HepG2 (cell line): Measurements from ENCODE around the gene PHACTR1. TPM values are rescaled to one million over a fixed set of nuclear protein-coding genes. Genes with fewer than 3 reads are reported as not detected.

Experiments used
- ATAC-seq: fragments of 200-7000 bp; cut with Tn5 transposase; 3 replicates; pipeline ENCODE4 v1.9.1; 2020; ENCODE audit warnings: mild to moderate bottlenecking, moderate library complexity
- BruUV-seq: library from RNA; stranded (reverse); fragments of 400-500 nt; replicated peaks from 2 replicates; lab custom pipeline; 2021; lab: Mats Ljungman, UMichigan
- CTCF ChIA-PET: fragments of 300-600 bp; formaldehyde crosslinking; extraction: SDS; loops from one replicate; lab custom pipeline; 2021; ENCODE audit warnings: low total read pairs, inconsistent platforms, low intra/inter-chr PET ratio; lab: Yijun Ruan, JAX
- POLR2A ChIA-PET: fragments of 350-600 bp; sonication (Branson Sonifier 250); formaldehyde crosslinking; loops from one replicate; lab custom pipeline; 2020; ENCODE audit warnings: antibody characterized with exemption, inconsistent platforms; lab: Yijun Ruan, JAX
- DNase-seq: peaks from one replicate; pipeline ENCODE4 v3.0.0-alpha.2; 2015; ENCODE audit warnings: low spot score
- FAIRE-seq: peaks from 3 replicates; lab custom pipeline; 2011; peaks lifted over from hg19 to GRCh38; lab: Jason Lieb, UNC
- H2AFZ ChIP-seq: one replicate; pipeline ENCODE4 v1.6.1; 2011; ENCODE audit warnings: low read length, inconsistent platforms
- H3K27ac ChIP-seq: fragments of 300-600 bp; 3 replicates; pipeline ENCODE4 v1.8.0; 2011; ENCODE audit warnings: mixed run types, mild to moderate bottlenecking, mixed read lengths, low read length, inconsistent platforms; ENCODE audit not compliant: insufficient read depth; ENCODE audit errors: extremely low read length
- H3K27me3 ChIP-seq, 2 experiments: fragments of 200-600 bp in 1 of 2; 2 replicates in 1 of 2; 3 replicates in 1 of 2; pipeline versions ENCODE4 v1.6.0 to v1.8.0; 2011; ENCODE audit warnings: low read length in 2 of 2, mild to moderate bottlenecking in 2 of 2, moderate library complexity in 2 of 2, inconsistent platforms in 1 of 2; ENCODE audit not compliant: insufficient read depth in 2 of 2, control insufficient read depth in 1 of 2
- H3K36me3 ChIP-seq, 2 experiments: fragments of 200-600 bp in 1 of 2; replicated peaks in 1 of 2; 2 replicates in 1 of 2; 3 replicates in 1 of 2; pipeline versions ENCODE4 v1.5.1 to v1.8.0; 2011; ENCODE audit warnings: low read length in 2 of 2, inconsistent platforms in 1 of 2; ENCODE audit not compliant: insufficient read depth in 2 of 2, control insufficient read depth in 1 of 2
- H3K4me1 ChIP-seq: 2 replicates; pipeline ENCODE4 v1.5.1; 2012; ENCODE audit warnings: low read length, inconsistent platforms; ENCODE audit not compliant: insufficient read depth
- H3K4me2 ChIP-seq: 2 replicates; pipeline ENCODE4 v1.6.0; 2011; ENCODE audit warnings: low read depth, low read length, inconsistent platforms
- H3K4me3 ChIP-seq, 3 experiments: fragments of 200-600 bp in 1 of 3; sonication (generic), shearing (Covaris generic) in 1 of 3; replicated peaks in 1 of 3; 2 replicates each; pipeline ENCODE4 v1.5.1; 2011 to 2016; ENCODE audit warnings: low read length in 3 of 3, inconsistent platforms in 2 of 3, low read depth in 2 of 3, mild to moderate bottlenecking in 2 of 3, control low read depth in 1 of 3, mixed read lengths in 1 of 3; ENCODE audit not compliant: insufficient read depth in 1 of 3
- H3K79me2 ChIP-seq: one replicate; pipeline ENCODE4 v1.6.1; 2011; ENCODE audit warnings: low read length, inconsistent platforms; ENCODE audit not compliant: insufficient read depth
- H3K9ac ChIP-seq: 2 replicates; pipeline ENCODE4 v1.6.0; 2011; ENCODE audit warnings: mild to moderate bottlenecking, low read depth, low read length, inconsistent platforms; ENCODE audit not compliant: insufficient read depth
- H3K9me3 ChIP-seq: 2 replicates; pipeline ENCODE4 v1.5.1; 2012; ENCODE audit warnings: mild to moderate bottlenecking, low read length
- H4K20me1 ChIP-seq: 2 replicates; pipeline ENCODE4 v1.6.0; 2011; ENCODE audit warnings: inconsistent platforms, mild to moderate bottlenecking, low read length, moderate library complexity; ENCODE audit not compliant: insufficient read depth
- ARNTL ChIP-seq: sonication (generic); formaldehyde crosslinking; IDR thresholded peaks from 2 replicates; pipeline ENCODE4 v1.4.0; 2020; ENCODE audit warnings: mild to moderate bottlenecking, missing genetic modification reagents
- BORCS8-MEF2B ChIP-seq: sonication (generic); formaldehyde crosslinking; IDR thresholded peaks from 2 replicates; pipeline ENCODE4 v1.8.0; 2022; ENCODE audit warnings: mild to moderate bottlenecking, missing genetic modification reagents
- CBX2 ChIP-seq, 2 experiments: fragments of 200-600 bp in 1 of 2; sonication (generic); formaldehyde crosslinking in 1 of 2; IDR thresholded peaks; 2 replicates each; pipeline versions ENCODE4 v1.7.0 to v1.8.1; 2018 to 2022; ENCODE audit warnings: low read depth in 2 of 2, low read length in 1 of 2, mild to moderate bottlenecking in 1 of 2, missing genetic modification reagents in 1 of 2
- FOXP4 ChIP-seq: sonication (generic); formaldehyde crosslinking; IDR thresholded peaks from 2 replicates; pipeline ENCODE4 v1.4.0; 2020; ENCODE audit warnings: missing genetic modification reagents
- GATAD1 ChIP-seq: IDR thresholded peaks from 2 replicates; pipeline ENCODE4 v1.6.1; 2016; ENCODE audit warnings: missing genetic modification reagents, missing compliant biosample characterization
- RNF2 ChIP-seq: fragments of 450-650 bp; conservative IDR thresholded peaks from 2 replicates; pipeline ENCODE4 v1.6.1; 2016; ENCODE audit warnings: low read depth
- SYNCRIP ChIP-seq: fragments of 200-400 bp; formaldehyde crosslinking; IDR thresholded peaks from 2 replicates; pipeline ENCODE4 v1.6.1; 2018; ENCODE audit warnings: mild to moderate bottlenecking, low read depth, low read length; ENCODE audit not compliant: insufficient read depth
- ZNF20 ChIP-seq: sonication (generic); formaldehyde crosslinking; IDR thresholded peaks from 2 replicates; pipeline ENCODE4 v1.4.0; 2020; ENCODE audit warnings: mild to moderate bottlenecking, moderate library complexity, missing genetic modification reagents
- ZNF432 ChIP-seq: sonication (generic); formaldehyde crosslinking; IDR thresholded peaks from 2 replicates; pipeline ENCODE4 v1.5.0; 2020; ENCODE audit warnings: missing genetic modification reagents, mild to moderate bottlenecking, borderline replicate concordance
- ZNF577 ChIP-seq: sonication (generic); formaldehyde crosslinking; IDR thresholded peaks from 2 replicates; pipeline ENCODE4 v1.4.0; 2020; ENCODE audit warnings: mild to moderate bottlenecking, low read depth, missing genetic modification reagents, borderline replicate concordance
- ZNF644 ChIP-seq: IDR thresholded peaks from 2 replicates; pipeline ENCODE4 v1.6.1; 2016; ENCODE audit warnings: low read depth
- ZNF720 ChIP-seq: sonication (generic); formaldehyde crosslinking; IDR thresholded peaks from 2 replicates; pipeline ENCODE4 v1.4.0; 2020; ENCODE audit warnings: missing genetic modification reagents
- WGBS: methylation state at CpG from one replicate; pipeline ENCODE4 v1.1.6; 2017; ENCODE audit warnings: low lambda C conversion rate; 5-methylcytosine and 5-hydroxymethylcytosine counted together
- in situ Hi-C: cut with HindIII; loops from 2 replicates; pipeline ENCODE4 v1.10.0; 2017; ENCODE audit warnings: low pct_unique_long_range_greater_than_20kb; ENCODE audit not compliant: extremely low pct_ligation_motif_present
- intact Hi-C: fragments of 100-400 bp; cut with micrococcal nuclease; formaldehyde crosslinking; loops from one replicate; pipeline ENCODE4 v1.10.0; 2022; ENCODE audit not compliant: unreplicated experiment
- polyA plus RNA-seq, 8 experiments: library from polyadenylated mRNA; depleted of rRNA in 3 of 8; stranded (reverse) in 7 of 8; unstranded in 1 of 8; fragments of >200 nt; fragmentation: Illumina TruSeq in 4 of 8; extraction: Trizol in 4 of 8; gene quantifications; 2 replicates each; pipeline versions ENCODE4 v1.2.1 to v1.2.3, GENCODE V29; 2011 to 2016; ENCODE audit warnings: low read depth in 4 of 8, missing spikeins in 1 of 8, mixed read lengths in 1 of 8; ENCODE audit not compliant: insufficient read depth in 1 of 8
- total RNA-seq, 5 experiments: library from RNA; depleted of rRNA; stranded (reverse); fragments of >200 nt; fragmentation: Illumina TruSeq; extraction: Trizol; gene quantifications; 2 replicates each; pipeline ENCODE4 v1.2.3, GENCODE V29; 2016; ENCODE audit warnings: low read depth in 1 of 5

The PHACTR1 gene
- total and polyA plus RNA-seq, 2 of the 13 experiments (the other 11 are each of a cell fraction or from before 2014, with no cell fraction given): 0.09 TPM; not detected in 1

- no peak overlapping the region for H3K4me2 ChIP-seq
- DNase-seq (no peak), ATAC-seq (no peak), FAIRE-seq (no peak)
- CTCF ChIA-PET: no interaction called here
- H3K9ac ChIP-seq: no peak overlapping the region
- H2AFZ ChIP-seq: no peak overlapping the region
- TF ChIP-seq ZNF720 (no peak), SYNCRIP (no peak), ZNF432 (CRISPR knock-in tag) (no peak), ZNF577 (CRISPR knock-in tag) (no peak), GATAD1 (CRISPR knock-in tag) (no peak), ZNF20 (no peak), CBX2 (IDR thresholded peaks at IDR 0.05; ENCODE audit: low read depth, low read length) (no peak), CBX2 (CRISPR knock-in tag; IDR thresholded peaks at IDR 0.05; ENCODE audit: low read depth) (no peak), ARNTL (CRISPR knock-in tag) (no peak), RNF2 (no peak), ZNF644 (CRISPR knock-in tag) (no peak), FOXP4 (CRISPR knock-in tag) (no peak), BORCS8-MEF2B (CRISPR knock-in tag) (no peak)
- in situ Hi-C loops (no loop called here), intact Hi-C loops (no loop called here)
- POLR2A ChIA-PET: no interaction called here
- 87% methylated on average over 5 of the region's 6 CpGs for WGBS
- no peaks in the 10 kb centered on the region for H3K9me3 ChIP-seq
- H4K20me1 ChIP-seq: no peaks in the 10 kb centered on the region
- peaks cover 24 to 39% of the 10 kb centered on the region in 2 experiments for H3K36me3 ChIP-seq
- H3K4me1 ChIP-seq: peaks cover 45% of the 10 kb centered on the region
- no TSS peak for BruUV-seq
- no peaks in the 10 kb centered on the region for H3K79me2 ChIP-seq
- no peak overlapping the region for H3K27ac ChIP-seq
- no peak overlapping the region for H3K4me3 ChIP-seq
- no peaks in the 10 kb centered on the region for H3K27me3 ChIP-seq
Measured at GRCh38 chr6:13299918-13300317, 583.4 kb downstream of the PHACTR1 start.
